Body of pancreas (tissue), 4 donors: ENCODE results near the gene SGPL1.

Source experiments
- CTCF ChIP-seq, 7 experiments: fragments of 450-650 bp in 4 of 7; fragments of 200-600 bp in 3 of 7; sonication (generic) in 3 of 7; IDR thresholded peaks; one replicate each; pipeline ENCODE4 v1.5.1; 2016 to 2019; ENCODE audit warnings: antibody characterized with exemption in 7 of 7
- POLR2A ChIP-seq, 3 donors: fragments of 450-650 bp; IDR thresholded peaks; one replicate each; pipeline ENCODE4 v1.6.1; 2016; ENCODE audit warnings: antibody characterized with exemption in 3 of 3, mild to moderate bottlenecking in 2 of 3

GRCh38 chr10:70909326-70909935 lies 93.7 kb downstream of the SGPL1 start:
- TF ChIP-seq CTCF (IDR thresholded peaks at IDR 0.05) (no peak), POLR2A (IDR thresholded peaks at IDR 0.05) (no peak)
